ENCODE data around the gene UBXN11.
"Not testable (repeated sequence)": the region's sequence is repeated elsewhere in the genome, so short reads cannot be mapped to it uniquely, and the experiment has no call there.

Gene UBXN11

GRCh38 chr1:26336477-26337205, 30.2 kb upstream of the UBXN11 start:
- peak; percentile 55 for DNase-seq

GRCh38 chr1:26335774-26336476, 29.5 kb upstream of the UBXN11 start:
- DNase-seq = no peak

GRCh38 chr1:26333312-26333711, 26.9 kb upstream of the UBXN11 start:
- not testable (repeated sequence) for DNase-seq

- DNase-seq = no peak
These were observed 23.8 kb upstream of the UBXN11 start for GRCh38 chr1:26330276-26330675.

- not testable (repeated sequence) for DNase-seq
These were observed 22.9 kb upstream of the UBXN11 start for GRCh38 chr1:26329380-26329779.

GRCh38 chr1:26328597-26328996, 22.2 kb upstream of the UBXN11 start:
- no peak for DNase-seq

- peak; percentile 88 for DNase-seq
These were observed 21.5 kb upstream of the UBXN11 start for GRCh38 chr1:26327956-26328362.

- no peak for DNase-seq
These were observed 18.1 kb upstream of the UBXN11 start for GRCh38 chr1:26324550-26324949.

GRCh38 chr1:26323382-26323781, 16.9 kb upstream of the UBXN11 start:
- DNase-seq = no peak

- DNase-seq = no peak
These were observed 15.6 kb upstream of the UBXN11 start for GRCh38 chr1:26322042-26322331.

GRCh38 chr1:26321315-26322041, 15.0 kb upstream of the UBXN11 start:
- DNase-seq = peak; percentile 23

GRCh38 chr1:26320896-26321295, 14.5 kb upstream of the UBXN11 start:
- no peak for DNase-seq

GRCh38 chr1:26318338-26319064, 12.1 kb upstream of the UBXN11 start:
- no peak for DNase-seq

GRCh38 chr1:26317612-26318337, 11.3 kb upstream of the UBXN11 start, which contains the start of gene CD52:
TSS of gene CD52 (plus strand) at chr1:26317958. CDS start at chr1:26318018, 60 bp downstream.
- DNase-seq = no peak

- no peak for DNase-seq
These were observed 10.7 kb upstream of the UBXN11 start for GRCh38 chr1:26317146-26317545.

- no peak for DNase-seq
These were observed 9.7 kb upstream of the UBXN11 start for GRCh38 chr1:26315874-26316850.

GRCh38 chr1:26314501-26314900, 8.1 kb upstream of the UBXN11 start:
- no peak for DNase-seq

- DNase-seq = not testable (repeated sequence)
These were observed 1.8 kb upstream of the UBXN11 start for GRCh38 chr1:26307966-26308899.

- DNase-seq = no peak
These were observed 936 bp upstream of the UBXN11 start for GRCh38 chr1:26307363-26307781.
